H1 (cell line): Measurements from ENCODE around the gene ADPRM. TPM values are rescaled to one million over a fixed set of nuclear protein-coding genes. Genes with fewer than 3 reads are reported as not detected.

Experiments
- CTCF ChIA-PET: fragments of 300-600 bp; sonication (Branson Sonifier 250); formaldehyde crosslinking; loops from one replicate; lab custom pipeline; 2021; ENCODE audit not compliant: partially characterized antibody; lab: Charles Lee
- POLR2A ChIA-PET: fragments of 300-600 bp; sonication (Branson Sonifier 250); formaldehyde crosslinking; loops from one replicate; lab custom pipeline; 2021; ENCODE audit warnings: inconsistent platforms; ENCODE audit not compliant: partially characterized antibody; lab: Charles Lee
- DNase-seq, 2 experiments: peaks; one replicate each; pipeline versions ENCODE4 v3.0.0 to v3.0.0-alpha.2; 2010 to 2022; ENCODE audit warnings: low spot score in 2 of 2, low read depth in 1 of 2, mixed read lengths in 1 of 2
- FAIRE-seq: peaks from 2 replicates; lab custom pipeline; 2011; peaks lifted over from hg19 to GRCh38; lab: Jason Lieb, UNC
- H2AFZ ChIP-seq: 2 replicates; pipeline ENCODE4 v1.8.1; 2012; ENCODE audit warnings: low read length, inconsistent platforms
- H2AK5ac ChIP-seq: 2 replicates; pipeline ENCODE4 v1.6.1; 2013; ENCODE audit warnings: low read depth, low read length
- H2BK120ac ChIP-seq: replicated peaks from 2 replicates; pipeline ENCODE3; 2013; ENCODE audit warnings: low read depth, low read length, inconsistent platforms
- H2BK12ac ChIP-seq: 2 replicates; pipeline ENCODE4 v1.6.1; 2013; ENCODE audit warnings: low read depth, low read length
- H2BK15ac ChIP-seq: 2 replicates; pipeline ENCODE4 v1.6.1; 2013; ENCODE audit warnings: low read length
- H2BK20ac ChIP-seq: 2 replicates; pipeline ENCODE4 v1.6.1; 2013; ENCODE audit warnings: low read length
- H2BK5ac ChIP-seq: 2 replicates; pipeline ENCODE4 v1.6.1; 2013; ENCODE audit warnings: low read depth, low read length
- H3K14ac ChIP-seq: 2 replicates; pipeline ENCODE4 v1.6.1; 2013; ENCODE audit warnings: inconsistent platforms; ENCODE audit not compliant: insufficient read length
- H3K18ac ChIP-seq: 2 replicates; pipeline ENCODE4 v1.6.1; 2013; ENCODE audit warnings: low read length; ENCODE audit errors: extremely low read depth
- H3K23ac ChIP-seq: 2 replicates; pipeline ENCODE4 v1.6.1; 2013; ENCODE audit warnings: inconsistent platforms; ENCODE audit not compliant: insufficient read length
- H3K23me2 ChIP-seq: 2 replicates; pipeline ENCODE4 v1.6.1; 2013; ENCODE audit warnings: low read depth, low read length
- H3K27ac ChIP-seq: 2 replicates; pipeline ENCODE4 v1.6.1; 2011; ENCODE audit warnings: low read depth, low read length, inconsistent platforms
- H3K27me3 ChIP-seq, 4 experiments: replicated peaks in 1 of 4; 1 replicate in 1 of 4; 2 replicates in 3 of 4; pipeline versions ENCODE4 v1.6.1 to v1.8.1; 2011 to 2013; ENCODE audit warnings: low read length in 3 of 4, mild to moderate bottlenecking in 3 of 4, inconsistent platforms in 2 of 4, mixed read lengths in 2 of 4, moderate library complexity in 1 of 4; ENCODE audit not compliant: control insufficient read depth in 3 of 4, insufficient read depth in 3 of 4; ENCODE audit errors: extremely low read depth in 1 of 4
- H3K36me3 ChIP-seq, 4 experiments: 2 replicates each; pipeline versions ENCODE4 v1.6.1 to v1.8.1; 2011 to 2013; ENCODE audit warnings: mild to moderate bottlenecking in 4 of 4, low read length in 3 of 4, moderate library complexity in 2 of 4, control low read depth in 1 of 4, inconsistent platforms in 1 of 4; ENCODE audit not compliant: insufficient read depth in 4 of 4, control insufficient read depth in 2 of 4
- H3K4ac ChIP-seq: replicated peaks from 2 replicates; pipeline ENCODE3; 2013; ENCODE audit warnings: low read length, low read depth, mixed read lengths, inconsistent platforms; ENCODE audit not compliant: insufficient read length
- H3K4me1 ChIP-seq, 4 experiments: replicated peaks in 1 of 4; 1 replicate in 1 of 4; 2 replicates in 3 of 4; pipeline versions ENCODE4 v1.6.1 to v1.8.1; 2011 to 2013; ENCODE audit warnings: low read length in 3 of 4, inconsistent platforms in 2 of 4, mixed read lengths in 1 of 4; ENCODE audit not compliant: insufficient read depth in 4 of 4, control insufficient read depth in 3 of 4
- H3K4me2 ChIP-seq, 2 experiments: 2 replicates each; pipeline versions ENCODE4 v1.6.1 to v1.8.1; 2011 to 2013; ENCODE audit warnings: low read depth in 2 of 2, low read length in 2 of 2, control low read depth in 1 of 2, inconsistent platforms in 1 of 2, mild to moderate bottlenecking in 1 of 2; ENCODE audit not compliant: insufficient read depth in 1 of 2
- H3K4me3 ChIP-seq, 4 experiments: fragments of 200-600, 300-600 bp in 1 of 4; sonication (generic), shearing (Covaris generic), sonication (Bioruptor Twin) in 1 of 4; 2 replicates each; pipeline versions ENCODE4 v1.5.1 to v1.8.1; 2011 to 2016; ENCODE audit warnings: low read length in 4 of 4, low read depth in 3 of 4, control low read depth in 2 of 4, inconsistent platforms in 2 of 4, mild to moderate bottlenecking in 2 of 4, mixed read lengths in 1 of 4, moderate library complexity in 1 of 4; ENCODE audit not compliant: insufficient read depth in 2 of 4; ENCODE audit errors: extremely low read depth in 1 of 4
- H3K56ac ChIP-seq: replicated peaks from 2 replicates; pipeline ENCODE3; 2013; ENCODE audit warnings: low read depth, mild to moderate bottlenecking, mixed read lengths, low read length, inconsistent platforms; ENCODE audit not compliant: insufficient read length
- H3K79me1 ChIP-seq: 2 replicates; pipeline ENCODE4 v1.6.1; 2013; ENCODE audit warnings: low read depth, low read length, control low read depth
- H3K79me2 ChIP-seq, 2 experiments: 2 replicates each; pipeline versions ENCODE4 v1.6.1 to v1.8.1; 2012 to 2013; ENCODE audit warnings: low read length in 2 of 2, mild to moderate bottlenecking in 2 of 2, inconsistent platforms in 1 of 2; ENCODE audit not compliant: insufficient read depth in 2 of 2, control insufficient read depth in 1 of 2
- H3K9ac ChIP-seq, 4 experiments: replicated peaks in 1 of 4; 1 replicate in 1 of 4; 2 replicates in 3 of 4; pipeline versions ENCODE4 v1.6.1 to v1.8.1; 2011 to 2013; ENCODE audit warnings: low read depth in 3 of 4, low read length in 3 of 4, control low read depth in 2 of 4, mild to moderate bottlenecking in 2 of 4, moderate library complexity in 2 of 4, inconsistent platforms in 1 of 4; ENCODE audit errors: extremely low read depth in 1 of 4
- H3K9me3 ChIP-seq, 2 experiments: 2 replicates each; pipeline versions ENCODE4 v1.6.1 to v1.8.1; 2012 to 2013; ENCODE audit warnings: mild to moderate bottlenecking in 2 of 2, moderate library complexity in 2 of 2, control low read depth in 1 of 2, inconsistent platforms in 1 of 2, low read depth in 1 of 2, low read length in 1 of 2, mixed read lengths in 1 of 2; ENCODE audit not compliant: insufficient read depth in 2 of 2
- H4K20me1 ChIP-seq, 2 experiments: replicated peaks in 1 of 2; 2 replicates each; pipeline versions ENCODE3 to v1.8.1; 2011 to 2013; ENCODE audit warnings: inconsistent platforms in 2 of 2, low read length in 2 of 2, mild to moderate bottlenecking in 1 of 2; ENCODE audit not compliant: insufficient read depth in 2 of 2, control insufficient read depth in 1 of 2
- H4K5ac ChIP-seq: 2 replicates; pipeline ENCODE4 v1.6.1; 2013; ENCODE audit warnings: low read length, low read depth, mixed read lengths, inconsistent platforms; ENCODE audit not compliant: insufficient read length
- H4K8ac ChIP-seq: 2 replicates; pipeline ENCODE4 v1.8.0; 2013; ENCODE audit warnings: mild to moderate bottlenecking, moderate library complexity, low read length, inconsistent platforms; ENCODE audit not compliant: insufficient read depth; ENCODE audit errors: extremely low read depth
- H4K91ac ChIP-seq: replicated peaks from 2 replicates; pipeline ENCODE3; 2013; ENCODE audit warnings: low read length, mixed read lengths, inconsistent platforms; ENCODE audit not compliant: insufficient read length
- EGR1 ChIP-seq: IDR thresholded peaks from 2 replicates; pipeline ENCODE4 v1.6.1; 2011; ENCODE audit warnings: low read depth, low read length, borderline replicate concordance
- EZH2 ChIP-seq: fragments of 200-600 bp; sonication (generic); IDR thresholded peaks from 2 replicates; pipeline ENCODE4 v1.7.1; 2012; ENCODE audit warnings: low read depth, mild to moderate bottlenecking, moderate library complexity, low read length, inconsistent platforms; ENCODE audit not compliant: severe bottlenecking
- HDAC2 ChIP-seq, 2 experiments: fragments of 300-600 bp in 1 of 2; sonication (generic) in 1 of 2; IDR thresholded peaks; 2 replicates each; pipeline ENCODE4 v1.6.1; 2011 to 2012; ENCODE audit warnings: low read depth in 2 of 2, low read length in 2 of 2, mild to moderate bottlenecking in 2 of 2, moderate library complexity in 2 of 2, borderline replicate concordance in 1 of 2, inconsistent platforms in 1 of 2
- HDAC6 ChIP-seq: IDR thresholded peaks from one replicate; pipeline ENCODE4 v1.7.1; 2012; ENCODE audit warnings: low read depth, mild to moderate bottlenecking, inconsistent platforms, low read length, moderate library complexity
- MAFK ChIP-seq: IDR thresholded peaks from 2 replicates; pipeline ENCODE4 v1.6.1; 2012; ENCODE audit warnings: low read depth, mild to moderate bottlenecking, improper control_type of control experiment, low read length
- PHF8 ChIP-seq: fragments of 200-600 bp; sonication (generic); conservative IDR thresholded peaks from 2 replicates; pipeline ENCODE4 v1.7.1; 2012; ENCODE audit warnings: low read depth, mild to moderate bottlenecking, inconsistent platforms, low read length, moderate library complexity
- POLR2AphosphoS5 ChIP-seq: IDR thresholded peaks from 2 replicates; pipeline ENCODE4 v1.6.1; 2011; ENCODE audit warnings: low read depth, low read length
- RBBP5 ChIP-seq: IDR thresholded peaks from 2 replicates; pipeline ENCODE4 v1.7.1; 2012; ENCODE audit warnings: low read depth, mild to moderate bottlenecking, inconsistent platforms, low read length, moderate library complexity, borderline replicate concordance
- RFX5 ChIP-seq: IDR thresholded peaks from 2 replicates; pipeline ENCODE4 v1.6.1; 2011; ENCODE audit warnings: low read depth, low read length, improper control_type of control experiment, borderline replicate concordance
- SIX5 ChIP-seq: IDR thresholded peaks from 2 replicates; pipeline ENCODE4 v1.6.1; 2011; ENCODE audit warnings: mild to moderate bottlenecking, low read depth, low read length
- WGBS, 2 experiments: shearing (Covaris generic) in 1 of 2; methylation state at CpG; one replicate each; pipeline versions ENCODE4 v1.1.6 to v1.1.7; 2013 to 2015; ENCODE audit warnings: low lambda C conversion rate in 2 of 2, mixed read lengths in 2 of 2, inconsistent platforms in 1 of 2, low coverage in 1 of 2, missing lambda C conversion rate in 1 of 2; ENCODE audit not compliant: insufficient replicate concordance in 2 of 2, insufficient coverage in 1 of 2, insufficient read length in 1 of 2; ENCODE audit errors: extremely low coverage in 1 of 2, missing lambda C conversion rate in 1 of 2; 5-methylcytosine and 5-hydroxymethylcytosine counted together
- polyA plus RNA-seq, 7 experiments: library from polyadenylated mRNA; depleted of rRNA in 3 of 7; stranded (reverse) in 5 of 7; unstranded in 2 of 7; fragments of >200 nt in 5 of 7; fragments of 200-250 nt in 2 of 7; gene quantifications; 1 replicate in 5 of 7; 2 replicates in 1 of 7; 4 replicates in 1 of 7; pipeline versions ENCODE4 v1.2.1 to v1.2.3, GENCODE V29; 2011 to 2013; ENCODE audit warnings: missing spikeins in 2 of 7, mixed read lengths in 2 of 7
- total RNA-seq: library from RNA; stranded (reverse); fragmentation: NEBNext Ultra II Directional; extraction: Animal tissue kit (Norgen Biotek cat#: 25700); gene quantifications from 2 replicates; pipeline ENCODE4 v1.2.1, GENCODE V29; 2021
- TF ChIP-seq, protein P1 (sequence below): IDR thresholded peaks from 2 replicates; pipeline ENCODE4 v1.6.1; 2011; ENCODE audit warnings: low read length, improper control_type of control experiment

Gene ADPRM
- total and polyA plus RNA-seq, 2 of the 8 experiments (the other 6 are each of a cell fraction or from before 2014, with no cell fraction given) = 6.7 to 7.9 TPM

DNA sequence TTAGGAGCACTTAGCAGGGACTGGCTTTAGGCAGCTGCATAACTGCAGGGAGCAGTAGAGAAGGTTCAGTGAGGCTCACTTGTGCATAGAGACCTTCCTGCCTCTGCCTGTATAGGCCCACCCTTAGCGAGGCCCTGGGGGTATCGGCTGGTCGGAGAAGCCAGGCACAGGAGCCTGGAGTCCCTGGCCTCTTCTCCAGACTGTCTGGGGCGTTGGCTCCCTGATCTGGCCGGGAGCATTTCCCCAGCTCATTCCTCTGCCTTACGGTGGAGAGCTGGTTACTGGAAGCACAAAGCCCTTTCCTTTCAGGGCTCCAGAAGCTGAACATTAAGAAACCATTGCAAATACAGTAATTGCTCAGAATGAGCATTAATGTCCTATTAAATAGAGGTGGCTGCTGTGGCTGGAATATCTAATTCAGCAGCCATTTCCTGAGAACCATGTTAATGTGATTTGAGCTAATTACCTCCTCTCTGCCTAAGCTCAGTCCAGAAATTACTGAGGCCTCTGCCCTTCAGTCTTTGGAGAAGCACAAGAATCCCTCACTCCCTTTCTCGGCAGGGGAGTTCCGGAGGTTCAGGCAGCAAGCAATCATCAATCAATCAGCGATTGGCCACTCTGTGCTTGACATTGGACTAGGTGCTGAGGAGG, 51.3 kb downstream of the ADPRM start:
- no peak overlapping the region for H2AK5ac ChIP-seq
- no peak overlapping the region for H3K18ac ChIP-seq
- no peaks in the 10 kb centered on the region for H3K79me1 ChIP-seq
- no peak overlapping the region for H2BK20ac ChIP-seq
- H4K8ac ChIP-seq = no peak overlapping the region
- no peak overlapping the region for H4K5ac ChIP-seq
- DNase-seq (no peak), FAIRE-seq (no peak)
- H3K4me1 ChIP-seq = peaks cover 0 to 5% (median 2%) of the 10 kb centered on the region in 4 experiments; a peak in 3 of 7 replicates
- H3K36me3 ChIP-seq = no peaks in the 10 kb centered on the region
- 80% methylated on average over 9 of the region's 9 CpGs; no CpG with 5 or more reads in 1 of the 2 experiments for WGBS, 2 experiments
- no peak overlapping the region for H3K4ac ChIP-seq
- no peaks in the 10 kb centered on the region for H3K23me2 ChIP-seq
- no peak overlapping the region for H3K23ac ChIP-seq
- ChIA-PET CTCF (interaction anchor here (0.8 to 3.1 kb wide), 10 partner anchors 9 to 396 kb away, joined by 3 to 44 read pairs (median 4); no protein-coding TSS in a partner anchor), POLR2A (interaction anchor here (0.5 to 1.7 kb wide), 4 partner anchors 11 to 1272 kb away, joined by 3 to 5 read pairs (median 3); partner anchors contain the start of gene MAP2K4)
- no peak overlapping the region for H3K27ac ChIP-seq
- no peaks in the 10 kb centered on the region for H3K9me3 ChIP-seq
- H2BK5ac ChIP-seq = no peak overlapping the region
- 0 out of 2 replicates have a peak overlapping the region, but pooled peaks have one; percentile 27 for H2BK12ac ChIP-seq
- H3K4me2 ChIP-seq = no peak overlapping the region
- no peaks in the 10 kb centered on the region for H4K20me1 ChIP-seq
- no peak overlapping the region for H3K56ac ChIP-seq
- H2BK15ac ChIP-seq = 0 out of 2 replicates have a peak overlapping the region, but pooled peaks have one; percentile 10
- H3K79me2 ChIP-seq = no peaks in the 10 kb centered on the region
- no peaks in the 10 kb centered on the region for H3K27me3 ChIP-seq
- H3K9ac ChIP-seq = no peak overlapping the region
- no peak overlapping the region for H3K4me3 ChIP-seq
- H2BK120ac ChIP-seq = no peak overlapping the region
- H2AFZ ChIP-seq = no peak overlapping the region
- H4K91ac ChIP-seq = no peak overlapping the region
- H3K14ac ChIP-seq = no peak overlapping the region
- TF ChIP-seq, protein P1, sequence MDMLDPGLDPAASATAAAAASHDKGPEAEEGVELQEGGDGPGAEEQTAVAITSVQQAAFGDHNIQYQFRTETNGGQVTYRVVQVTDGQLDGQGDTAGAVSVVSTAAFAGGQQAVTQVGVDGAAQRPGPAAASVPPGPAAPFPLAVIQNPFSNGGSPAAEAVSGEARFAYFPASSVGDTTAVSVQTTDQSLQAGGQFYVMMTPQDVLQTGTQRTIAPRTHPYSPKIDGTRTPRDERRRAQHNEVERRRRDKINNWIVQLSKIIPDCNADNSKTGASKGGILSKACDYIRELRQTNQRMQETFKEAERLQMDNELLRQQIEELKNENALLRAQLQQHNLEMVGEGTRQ = no peak
- TF ChIP-seq EGR1 (no peak), RBBP5 (no peak), POLR2AphosphoS5 (no peak), PHF8 (no peak), RFX5 (no peak), HDAC2 (IDR thresholded peaks at IDR 0.05; ENCODE audit: borderline replicate concordance in 1 of 2, low read depth in 2 of 2, low read length in 2 of 2) (no peak), EZH2 (no peak), MAFK (no peak), SIX5 (no peak), HDAC6 (no peak)
